Prostate gland (tissue), 2 donors: ENCODE data around the gene ARAP2.

ENCODE experiments used
- POLR2A ChIP-seq: fragments of 450-650 bp; IDR thresholded peaks from one replicate; pipeline ENCODE4 v1.6.1; 2016; ENCODE audit warnings: antibody characterized with exemption, mild to moderate bottlenecking
- TF ChIP-seq, protein P1 (sequence below), 4 experiments: fragments of 200-600 bp in 2 of 4; fragments of 450-650 bp in 2 of 4; sonication (generic) in 2 of 4; IDR thresholded peaks; 1 replicate in 3 of 4; 2 replicates in 1 of 4; pipeline ENCODE4 v1.5.1; 2016 to 2019; ENCODE audit warnings: antibody characterized with exemption in 4 of 4, mild to moderate bottlenecking in 2 of 4, moderate library complexity in 2 of 4

DNA sequence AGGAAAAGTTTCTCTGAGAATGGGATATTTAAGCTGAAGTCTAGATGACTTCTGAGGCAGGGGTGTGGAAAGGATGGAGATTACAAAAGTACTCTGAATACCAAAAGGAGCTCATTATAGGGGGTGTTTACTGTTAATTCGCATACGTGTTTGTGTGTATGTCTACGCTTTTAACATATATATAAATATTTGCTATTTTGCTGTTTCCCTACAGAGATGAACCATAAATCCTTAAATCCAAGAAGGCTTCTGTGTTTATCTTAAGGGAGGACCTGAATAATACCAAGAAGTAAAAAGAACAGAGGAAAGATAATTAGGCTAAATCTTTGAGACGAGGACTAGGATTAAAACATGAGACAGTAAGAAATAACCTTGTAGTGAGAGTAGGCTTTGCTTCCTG is 166.0 kb downstream of the ARAP2 start:
- TF ChIP-seq, protein P1, sequence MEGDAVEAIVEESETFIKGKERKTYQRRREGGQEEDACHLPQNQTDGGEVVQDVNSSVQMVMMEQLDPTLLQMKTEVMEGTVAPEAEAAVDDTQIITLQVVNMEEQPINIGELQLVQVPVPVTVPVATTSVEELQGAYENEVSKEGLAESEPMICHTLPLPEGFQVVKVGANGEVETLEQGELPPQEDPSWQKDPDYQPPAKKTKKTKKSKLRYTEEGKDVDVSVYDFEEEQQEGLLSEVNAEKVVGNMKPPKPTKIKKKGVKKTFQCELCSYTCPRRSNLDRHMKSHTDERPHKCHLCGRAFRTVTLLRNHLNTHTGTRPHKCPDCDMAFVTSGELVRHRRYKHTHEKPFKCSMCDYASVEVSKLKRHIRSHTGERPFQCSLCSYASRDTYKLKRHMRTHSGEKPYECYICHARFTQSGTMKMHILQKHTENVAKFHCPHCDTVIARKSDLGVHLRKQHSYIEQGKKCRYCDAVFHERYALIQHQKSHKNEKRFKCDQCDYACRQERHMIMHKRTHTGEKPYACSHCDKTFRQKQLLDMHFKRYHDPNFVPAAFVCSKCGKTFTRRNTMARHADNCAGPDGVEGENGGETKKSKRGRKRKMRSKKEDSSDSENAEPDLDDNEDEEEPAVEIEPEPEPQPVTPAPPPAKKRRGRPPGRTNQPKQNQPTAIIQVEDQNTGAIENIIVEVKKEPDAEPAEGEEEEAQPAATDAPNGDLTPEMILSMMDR (IDR thresholded peaks at IDR 0.05): no peak
- TF ChIP-seq POLR2A: no peak
